T-helper 1 cell treated with Interleukin-12 subunit alpha and Interleukin-12 subunit beta and Interleukin-4 antibody, amounts not matched to agents 30 μg/mL and 1 μg/mL, for 36 hours (primary cell): ENCODE measurements around the gene CITED2.

Source experiments
- H3K27ac Mint-ChIP-seq: one replicate; pipeline ENCODE4 v1.8.0; 2021; ENCODE audit warnings: mild to moderate bottlenecking, mixed read lengths
- H3K27me3 Mint-ChIP-seq: one replicate; pipeline ENCODE4 v1.8.0; 2021; ENCODE audit warnings: low read depth, mixed read lengths
- H3K36me3 Mint-ChIP-seq: one replicate; pipeline ENCODE4 v1.8.0; 2021; ENCODE audit warnings: low read depth, mixed read lengths
- H3K4me1 Mint-ChIP-seq: one replicate; pipeline ENCODE4 v1.8.0; 2021; ENCODE audit warnings: low read depth, mixed read lengths
- H3K4me3 Mint-ChIP-seq: one replicate; pipeline ENCODE4 v1.8.0; 2021; ENCODE audit warnings: mild to moderate bottlenecking, moderate library complexity, mixed read lengths
- H3K9me3 Mint-ChIP-seq: one replicate; pipeline ENCODE4 v1.8.0; 2021; ENCODE audit warnings: mixed read lengths

Gene CITED2

GRCh38 chr6:139395371-139395770, 20.9 kb upstream of the CITED2 start:
- Mint-ChIP-seq H3K4me3 (no peak overlapping the region), H3K9me3 (no peaks in the 10 kb centered on the region), H3K36me3 (no peaks in the 10 kb centered on the region)

GRCh38 chr6:139394027-139394649, 19.7 kb upstream of the CITED2 start:
- Mint-ChIP-seq H3K36me3 (no peaks in the 10 kb centered on the region), H3K4me3 (no peak overlapping the region), H3K27ac (no peak overlapping the region), H3K4me1 (no peaks in the 10 kb centered on the region), H3K9me3 (no peaks in the 10 kb centered on the region), H3K27me3 (peaks cover under 1% of the 10 kb centered on the region)

More at GRCh38 chr6:139395371-139395770, 20.9 kb upstream of the CITED2 start:
- Mint-ChIP-seq H3K27me3 (peaks cover 9% of the 10 kb centered on the region), H3K4me1 (no peaks in the 10 kb centered on the region), H3K27ac (no peak overlapping the region)

GRCh38 chr6:139392794-139393193, 18.3 kb upstream of the CITED2 start:
- H3K9me3 Mint-ChIP-seq = no peaks in the 10 kb centered on the region
- H3K36me3 Mint-ChIP-seq = no peaks in the 10 kb centered on the region
- no peaks in the 10 kb centered on the region for H3K27me3 Mint-ChIP-seq
- no peak overlapping the region for H3K4me3 Mint-ChIP-seq
- no peaks in the 10 kb centered on the region for H3K4me1 Mint-ChIP-seq
- H3K27ac Mint-ChIP-seq = no peak overlapping the region

- no peaks in the 10 kb centered on the region for H3K27me3 Mint-ChIP-seq
- no peak overlapping the region for H3K4me3 Mint-ChIP-seq
- no peak overlapping the region for H3K27ac Mint-ChIP-seq
- H3K36me3 Mint-ChIP-seq = no peaks in the 10 kb centered on the region
- no peaks in the 10 kb centered on the region for H3K4me1 Mint-ChIP-seq
- H3K9me3 Mint-ChIP-seq = no peaks in the 10 kb centered on the region
Measured at GRCh38 chr6:139391709-139392108, 17.3 kb upstream of the CITED2 start.

- Mint-ChIP-seq H3K4me3 (no peak overlapping the region), H3K27me3 (no peaks in the 10 kb centered on the region), H3K36me3 (no peaks in the 10 kb centered on the region), H3K4me1 (no peaks in the 10 kb centered on the region), H3K27ac (no peak overlapping the region), H3K9me3 (no peaks in the 10 kb centered on the region)
Measured at GRCh38 chr6:139390447-139390846, 16.0 kb upstream of the CITED2 start.

- H3K27ac Mint-ChIP-seq = no peak overlapping the region
- H3K4me1 Mint-ChIP-seq = no peaks in the 10 kb centered on the region
- no peaks in the 10 kb centered on the region for H3K36me3 Mint-ChIP-seq
- no peaks in the 10 kb centered on the region for H3K27me3 Mint-ChIP-seq
- H3K9me3 Mint-ChIP-seq = no peaks in the 10 kb centered on the region
- H3K4me3 Mint-ChIP-seq = no peak overlapping the region
Measured at GRCh38 chr6:139388384-139388783, 13.9 kb upstream of the CITED2 start.

- Mint-ChIP-seq H3K4me1 (no peaks in the 10 kb centered on the region), H3K4me3 (no peak overlapping the region), H3K27ac (no peak overlapping the region), H3K9me3 (no peaks in the 10 kb centered on the region), H3K36me3 (no peaks in the 10 kb centered on the region), H3K27me3 (no peaks in the 10 kb centered on the region)
Measured at GRCh38 chr6:139386404-139386803, 12.0 kb upstream of the CITED2 start.

- no peaks in the 10 kb centered on the region for H3K9me3 Mint-ChIP-seq
- H3K27ac Mint-ChIP-seq = no peak overlapping the region
- no peaks in the 10 kb centered on the region for H3K36me3 Mint-ChIP-seq
- peaks cover 4% of the 10 kb centered on the region for H3K27me3 Mint-ChIP-seq
- peaks cover 7% of the 10 kb centered on the region for H3K4me1 Mint-ChIP-seq
- no peak overlapping the region for H3K4me3 Mint-ChIP-seq
Measured at GRCh38 chr6:139381216-139381865, 6.9 kb upstream of the CITED2 start.

- Mint-ChIP-seq H3K4me3 (no peak overlapping the region), H3K9me3 (no peaks in the 10 kb centered on the region), H3K27ac (no peak overlapping the region), H3K4me1 (peaks cover 13% of the 10 kb centered on the region), H3K36me3 (no peaks in the 10 kb centered on the region), H3K27me3 (peaks cover 4% of the 10 kb centered on the region)
Measured at GRCh38 chr6:139380611-139381010, 6.2 kb upstream of the CITED2 start.

GRCh38 chr6:139380168-139380567, 5.7 kb upstream of the CITED2 start:
- Mint-ChIP-seq H3K4me1 (peaks cover 13% of the 10 kb centered on the region), H3K4me3 (no peak overlapping the region), H3K9me3 (no peaks in the 10 kb centered on the region)

GRCh38 chr6:139378882-139379341, 4.5 kb upstream of the CITED2 start:
- peaks cover 4% of the 10 kb centered on the region for H3K27me3 Mint-ChIP-seq
- no peaks in the 10 kb centered on the region for H3K9me3 Mint-ChIP-seq
- peaks cover 13% of the 10 kb centered on the region for H3K4me1 Mint-ChIP-seq
- no peak overlapping the region for H3K4me3 Mint-ChIP-seq
- peaks cover 5% of the 10 kb centered on the region for H3K36me3 Mint-ChIP-seq
- H3K27ac Mint-ChIP-seq = no peak overlapping the region

More at GRCh38 chr6:139380168-139380567, 5.7 kb upstream of the CITED2 start:
- Mint-ChIP-seq H3K36me3 (no peaks in the 10 kb centered on the region), H3K27ac (no peak overlapping the region), H3K27me3 (peaks cover 4% of the 10 kb centered on the region)

GRCh38 chr6:139378226-139378625, 3.8 kb upstream of the CITED2 start:
- H3K4me3 Mint-ChIP-seq = no peak overlapping the region
- H3K9me3 Mint-ChIP-seq = no peaks in the 10 kb centered on the region
- H3K27ac Mint-ChIP-seq = no peak overlapping the region
- H3K27me3 Mint-ChIP-seq = peaks cover 4% of the 10 kb centered on the region
- peaks cover 11% of the 10 kb centered on the region for H3K36me3 Mint-ChIP-seq
- peaks cover 13% of the 10 kb centered on the region for H3K4me1 Mint-ChIP-seq

- H3K4me3 Mint-ChIP-seq = peak overlapping the region; percentile 92
- peaks cover 16% of the 10 kb centered on the region for H3K4me1 Mint-ChIP-seq
- H3K27ac Mint-ChIP-seq = peak overlapping the region; percentile 99
- peaks cover 21% of the 10 kb centered on the region for H3K36me3 Mint-ChIP-seq
- peaks cover 4% of the 10 kb centered on the region for H3K27me3 Mint-ChIP-seq
- no peaks in the 10 kb centered on the region for H3K9me3 Mint-ChIP-seq
Measured at GRCh38 chr6:139376604-139377218, 2.3 kb upstream of the CITED2 start.

GRCh38 chr6:139376017-139376330, 1.5 kb upstream of the CITED2 start:
- Mint-ChIP-seq H3K36me3 (peaks cover 28% of the 10 kb centered on the region), H3K4me1 (peaks cover 23% of the 10 kb centered on the region), H3K4me3 (peak overlapping the region; percentile 92), H3K9me3 (no peaks in the 10 kb centered on the region), H3K27ac (peak overlapping the region; percentile 99), H3K27me3 (peaks cover 2% of the 10 kb centered on the region)
